ENCODE measurements around the gene ANXA6.

Gene ANXA6

GRCh38 chr5:151084363-151084762, 73.2 kb downstream of the ANXA6 start:
- peak overlapping the region in 1 of 3 experiments; percentile 77 for H3K4me3 Mint-ChIP-seq
- H3K9me3 Mint-ChIP-seq = no peaks in the 10 kb centered on the region
- no peaks in the 10 kb centered on the region for H3K27me3 Mint-ChIP-seq (ENCODE audit: low read depth)
- no peaks in the 10 kb centered on the region for H3K36me3 Mint-ChIP-seq (ENCODE audit: low read depth)
- H3K27ac Mint-ChIP-seq = peak overlapping the region in 2 of 3 experiments; percentile 55 to 80
- TF ChIP-seq CTCF (IDR thresholded peaks at IDR 0.05; ENCODE audit: unreplicated experiment in 3 of 3) = no peak
- peaks cover 60% of the 10 kb centered on the region for H3K4me1 Mint-ChIP-seq

- peaks cover 4% of the 10 kb centered on the region for H3K36me3 Mint-ChIP-seq (ENCODE audit: low read depth)
- H3K4me3 Mint-ChIP-seq = peak overlapping the region; percentile 74 to 97 (median 84)
- H3K27me3 Mint-ChIP-seq (ENCODE audit: low read depth) = no peaks in the 10 kb centered on the region
- H3K4me1 Mint-ChIP-seq = peaks cover 61% of the 10 kb centered on the region
- no peaks in the 10 kb centered on the region for H3K9me3 Mint-ChIP-seq
- peak overlapping the region; percentile 66 to 100 (median 99) for H3K27ac Mint-ChIP-seq
- TF ChIP-seq CTCF (IDR thresholded peaks at IDR 0.05; ENCODE audit: unreplicated experiment in 3 of 3) = no peak
Measured at GRCh38 chr5:151083081-151083676, 74.4 kb downstream of the ANXA6 start.

GRCh38 chr5:151082282-151082902, 75.2 kb downstream of the ANXA6 start:
- Mint-ChIP-seq H3K36me3 (ENCODE audit: low read depth) (peaks cover 8% of the 10 kb centered on the region), H3K27ac (peak overlapping the region; percentile 99 to 100 (median 99)), H3K9me3 (no peaks in the 10 kb centered on the region), H3K4me1 (peaks cover 65% of the 10 kb centered on the region), H3K27me3 (ENCODE audit: low read depth) (no peaks in the 10 kb centered on the region), H3K4me3 (peak overlapping the region; percentile 74 to 97 (median 84))
- peak in 2 of 3 experiments; percentile 27 to 29 for TF ChIP-seq CTCF (IDR thresholded peaks at IDR 0.05; ENCODE audit: unreplicated experiment in 3 of 3)

- H3K9me3 Mint-ChIP-seq = no peaks in the 10 kb centered on the region
- TF ChIP-seq CTCF (IDR thresholded peaks at IDR 0.05; ENCODE audit: unreplicated experiment in 3 of 3) = no peak
- peak overlapping the region; percentile 84 to 97 (median 89) for H3K4me3 Mint-ChIP-seq
- H3K4me1 Mint-ChIP-seq = peaks cover 69% of the 10 kb centered on the region
- H3K36me3 Mint-ChIP-seq (ENCODE audit: low read depth) = peaks cover 8% of the 10 kb centered on the region
- no peaks in the 10 kb centered on the region for H3K27me3 Mint-ChIP-seq (ENCODE audit: low read depth)
- peak overlapping the region; percentile 99 to 100 (median 99) for H3K27ac Mint-ChIP-seq
Measured at GRCh38 chr5:151081431-151082281, 75.9 kb downstream of the ANXA6 start.

- no peak for TF ChIP-seq CTCF (IDR thresholded peaks at IDR 0.05; ENCODE audit: unreplicated experiment in 3 of 3)
- Mint-ChIP-seq H3K27me3 (ENCODE audit: low read depth) (no peaks in the 10 kb centered on the region), H3K27ac (peak within 1 kb of the TSS; percentile 99 to 100 (median 99)), H3K36me3 (ENCODE audit: low read depth) (peaks cover 12% of the 10 kb centered on the region), H3K4me1 (peaks cover 71% of the 10 kb centered on the region), H3K9me3 (no peaks in the 10 kb centered on the region), H3K4me3 (peak within 1 kb of the TSS; percentile 88 to 97 (median 89))
Measured at GRCh38 chr5:151080613-151081430, 76.8 kb downstream of the ANXA6 start, which contains the start of gene TNIP1. TNIP1 (minus strand) TSS chr5:151081034; CDS start chr5:151065095, 15,939 bp downstream.

All from nephron (organoid).